Left colon (tissue), 2 donors: ENCODE data around the gene ZNHIT3. TPM values are rescaled to one million over a fixed set of nuclear protein-coding genes. Genes with fewer than 3 reads are reported as not detected.
A peak's percentile ranks its signal among the peaks of the same experiment; 100 is the strongest.
"Not testable (repeated sequence)": the region's sequence is repeated elsewhere in the genome, so short reads cannot be mapped to it uniquely, and the experiment has no call there.

Experiments
- ATAC-seq: fragments of 200-7000 bp; cut with Tn5 transposase; one replicate; pipeline ENCODE4 v1.9.1; 2020; ENCODE audit warnings: mild to moderate bottlenecking, moderate library complexity
- DNase-seq, 2 donors: peaks; one replicate each; pipeline ENCODE4 v3.0.0-alpha.2; 2020
- intact Hi-C, 2 donors: fragments of 100-400 bp; cut with DNase I in 1 of 2; cut with micrococcal nuclease in 1 of 2; formaldehyde crosslinking; loops; one replicate each; pipeline versions ENCODE4 v1.11.2 to v1.14.0; 2022; cut with DNase I, micrococcal nuclease
- total RNA-seq, 2 donors: library from RNA; stranded (reverse); fragmentation: NEBNext Ultra II Directional; extraction: Animal tissue kit (Norgen Biotek cat#: 25700); gene quantifications; one replicate each; pipeline ENCODE4 v1.2.1, GENCODE V29; 2021
- donor health status: DM: no; HTN: no; CAD: no.
- donor health status: DM: yes; HTN: yes; CAD: no.

The ZNHIT3 gene
- total RNA-seq, 2 donors from 2014 or later, result 23.8 to 25.7 TPM

- intact Hi-C loops, result loop anchor here in 1 of 2 donors (10.0 kb wide), 1 partner anchor 517 kb away; no protein-coding TSS in a partner anchor
- no peak for ATAC-seq
- no peak for DNase-seq
Measured at GRCh38 chr17:36481829-36482228, 4.7 kb upstream of the ZNHIT3 start.

DNA sequence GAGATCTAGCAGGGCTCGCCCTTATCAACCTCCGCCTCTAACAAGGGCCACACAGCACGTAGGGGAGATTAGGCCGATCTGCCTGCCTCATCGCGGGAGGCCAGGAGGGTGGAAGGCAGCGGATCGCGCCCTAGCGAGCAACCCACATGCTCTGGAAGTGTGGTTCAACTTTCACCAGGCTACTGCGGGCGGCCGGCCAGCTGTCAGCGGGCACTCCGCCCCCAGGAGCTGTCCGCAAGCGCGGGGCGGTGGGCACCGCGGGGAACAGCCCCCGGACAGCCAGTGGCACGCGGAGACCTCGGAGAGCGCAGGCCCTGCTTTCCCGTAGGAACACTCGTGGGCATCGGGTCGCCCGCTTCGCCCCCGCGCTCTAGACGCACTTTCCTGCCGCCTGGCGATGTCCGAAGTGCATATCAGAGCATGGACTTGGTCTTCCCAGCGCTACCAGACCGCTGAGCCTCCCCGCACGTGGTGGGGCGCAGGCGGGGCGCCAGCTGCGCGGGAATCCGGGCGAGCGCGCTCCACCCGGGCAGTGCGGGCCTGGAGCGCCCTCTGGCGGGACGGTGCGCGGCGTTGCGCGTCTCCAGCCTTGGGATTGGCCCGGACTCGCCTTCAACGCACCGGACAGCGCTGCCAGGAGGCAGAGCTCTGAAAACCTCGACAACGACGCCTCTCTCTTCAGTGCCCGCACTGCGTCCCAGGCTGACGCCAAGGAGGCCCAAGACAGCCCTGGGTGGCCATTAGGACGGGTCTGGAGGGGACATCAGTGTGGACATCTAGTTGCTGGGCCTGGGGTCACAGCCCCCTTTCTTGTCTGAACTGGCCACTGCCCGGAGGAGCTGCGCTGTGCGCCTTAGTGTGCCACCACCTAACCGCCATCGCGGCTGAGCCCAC, 3.6 kb upstream of the ZNHIT3 start:
- intact Hi-C loops, result loop anchor here in 1 of 2 donors (10.0 kb wide), 1 partner anchor 518 kb away; no protein-coding TSS in a partner anchor
- DNase-seq (peak; percentile 66 to 86), ATAC-seq (peak; percentile 80)

DNA sequence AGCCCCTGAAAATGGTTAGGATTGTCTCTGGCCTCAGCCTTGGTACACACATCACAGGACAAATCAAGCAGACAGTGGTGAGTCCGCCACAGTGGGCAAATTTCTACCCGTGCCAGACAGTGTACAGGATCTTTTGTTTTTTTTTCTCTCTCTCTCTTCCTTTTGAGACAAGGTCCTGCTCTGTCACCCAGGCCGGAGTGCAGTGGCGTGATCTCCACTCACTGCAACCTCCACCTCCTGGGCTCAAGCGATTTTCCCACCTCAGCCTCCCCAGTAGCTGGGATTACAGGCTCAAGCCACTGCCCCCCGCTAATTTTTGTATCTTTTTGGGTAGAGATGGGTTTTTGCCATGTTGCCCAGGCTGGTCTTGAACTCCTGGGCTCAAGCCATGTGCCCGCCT, 2.5 kb upstream of the ZNHIT3 start:
- intact Hi-C loops, result loop anchor here in 1 of 2 donors (10.0 kb wide), 1 partner anchor 519 kb away; no protein-coding TSS in a partner anchor
- not testable (repeated sequence) for ATAC-seq, DNase-seq

- ATAC-seq, result no peak
- intact Hi-C loops, result loop anchor here in 1 of 2 donors (10.0 kb wide), 1 partner anchor 520 kb away; no protein-coding TSS in a partner anchor
- no peak for DNase-seq
Measured at GRCh38 chr17:36485027-36485426, 1.5 kb upstream of the ZNHIT3 start.

- intact Hi-C loops, result loop anchor here in 1 of 2 donors (10.0 kb wide), 1 partner anchor 521 kb away; no protein-coding TSS in a partner anchor
- DNase-seq (no peak), ATAC-seq (no peak)
Measured at GRCh38 chr17:36485805-36486203, 677 bp upstream of the ZNHIT3 start.

- ATAC-seq (no peak), DNase-seq (no peak)
- intact Hi-C loops, result no loop called here
Measured at GRCh38 chr17:36493956-36494355, 7.5 kb downstream of the ZNHIT3 start.

DNA sequence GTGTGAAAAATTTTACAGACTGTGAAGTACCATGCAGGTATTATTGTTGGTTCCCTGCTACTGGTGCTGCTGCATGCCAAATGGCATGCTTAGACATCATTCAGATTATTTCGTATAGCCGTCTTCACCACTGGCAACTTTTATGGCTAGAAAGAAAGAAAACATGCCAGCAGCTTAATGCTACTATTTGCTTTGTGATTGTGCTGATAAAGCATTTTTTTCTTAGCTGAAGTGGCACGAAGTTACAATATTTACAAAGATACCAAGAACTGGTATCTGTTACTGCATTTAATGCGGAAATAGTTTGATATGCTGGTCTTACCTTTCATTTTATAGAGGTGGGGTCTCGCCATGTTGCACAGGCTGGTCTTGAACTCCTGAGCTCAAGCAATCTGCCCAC, 8.2 kb downstream of the ZNHIT3 start:
- intact Hi-C loops, result no loop called here
- ATAC-seq, result no peak

GRCh38 chr17:36495076-36495578, 8.6 kb downstream of the ZNHIT3 start:
- ATAC-seq (no peak), DNase-seq (no peak)
- intact Hi-C loops, result no loop called here

More for the DNA sequence above, 8.2 kb downstream of the ZNHIT3 start:
- DNase-seq, result no peak

DNA sequence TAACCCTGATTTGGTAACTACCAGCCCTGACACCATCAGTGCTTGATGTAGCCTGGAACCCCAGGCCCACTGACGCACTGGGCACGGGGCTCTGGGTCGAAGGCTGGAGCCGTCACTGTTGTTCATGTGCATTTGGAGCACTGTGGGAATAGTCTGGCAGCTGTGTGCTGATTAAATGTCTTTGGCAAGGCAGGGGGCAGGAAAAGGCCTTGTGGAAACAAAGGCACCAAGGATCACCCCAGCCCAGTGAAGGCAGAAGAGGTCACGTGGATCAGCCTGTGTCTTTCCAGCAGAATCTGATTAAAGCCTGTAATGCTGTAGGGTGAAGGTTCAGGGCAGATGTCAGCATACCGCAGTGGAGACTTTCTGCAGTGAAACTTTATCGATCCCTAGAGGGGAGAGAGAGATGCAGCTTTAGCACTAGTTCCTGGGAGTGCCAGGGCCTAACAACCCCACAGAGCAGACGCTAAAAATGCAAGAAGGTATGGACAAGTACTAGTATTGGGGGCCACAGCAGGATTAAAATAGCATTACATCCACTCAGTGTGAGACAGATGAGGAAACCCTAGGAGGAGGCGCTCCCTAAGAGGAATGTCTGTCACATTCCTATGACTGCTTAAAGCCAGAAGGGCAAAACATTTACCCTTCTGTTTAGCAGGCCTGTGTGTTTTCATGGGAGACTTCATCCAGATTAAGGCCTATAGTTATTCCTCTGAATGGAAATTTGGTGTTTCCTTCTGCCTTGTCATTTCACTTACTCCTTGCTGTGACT, 9.7 kb downstream of the ZNHIT3 start:
- intact Hi-C loops, result no loop called here
- ATAC-seq, result no peak
- DNase-seq, result no peak

- intact Hi-C loops, result no loop called here
- ATAC-seq (no peak), DNase-seq (no peak)
Measured at GRCh38 chr17:36498155-36498554, 11.7 kb downstream of the ZNHIT3 start.

- intact Hi-C loops, result no loop called here
- ATAC-seq, result no peak
- no peak for DNase-seq
Measured at GRCh38 chr17:36498560-36499300, 12.2 kb downstream of the ZNHIT3 start.

GRCh38 chr17:36500745-36501225, 14.3 kb downstream of the ZNHIT3 start:
- ATAC-seq, result no peak
- intact Hi-C loops, result no loop called here

DNA sequence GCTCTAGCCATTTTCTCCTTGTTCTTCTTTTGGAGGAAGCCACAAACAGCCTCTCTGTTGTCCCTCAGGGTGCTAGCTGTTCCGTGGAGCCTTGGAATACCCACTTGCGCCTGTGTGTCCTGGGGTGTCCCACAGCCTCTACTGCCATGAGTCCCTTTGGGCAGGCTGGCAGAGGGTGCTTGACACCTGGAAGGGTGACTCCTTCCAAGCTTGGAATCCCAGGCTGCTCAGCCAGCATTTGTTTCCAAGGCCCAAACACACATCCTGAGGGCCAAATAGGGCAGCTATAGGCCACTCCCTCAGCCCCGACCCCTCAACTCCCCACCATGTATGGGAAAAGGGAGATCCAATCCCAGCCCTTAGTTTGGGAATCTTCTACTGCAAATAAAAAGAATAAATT, 14.9 kb downstream of the ZNHIT3 start:
- ATAC-seq, result no peak
- DNase-seq, result no peak
- intact Hi-C loops, result no loop called here

More at GRCh38 chr17:36500745-36501225, 14.3 kb downstream of the ZNHIT3 start:
- no peak for DNase-seq

- no peak for ATAC-seq
- no peak for DNase-seq
- intact Hi-C loops, result no loop called here
Measured at GRCh38 chr17:36501963-36502362, 15.5 kb downstream of the ZNHIT3 start.

DNA sequence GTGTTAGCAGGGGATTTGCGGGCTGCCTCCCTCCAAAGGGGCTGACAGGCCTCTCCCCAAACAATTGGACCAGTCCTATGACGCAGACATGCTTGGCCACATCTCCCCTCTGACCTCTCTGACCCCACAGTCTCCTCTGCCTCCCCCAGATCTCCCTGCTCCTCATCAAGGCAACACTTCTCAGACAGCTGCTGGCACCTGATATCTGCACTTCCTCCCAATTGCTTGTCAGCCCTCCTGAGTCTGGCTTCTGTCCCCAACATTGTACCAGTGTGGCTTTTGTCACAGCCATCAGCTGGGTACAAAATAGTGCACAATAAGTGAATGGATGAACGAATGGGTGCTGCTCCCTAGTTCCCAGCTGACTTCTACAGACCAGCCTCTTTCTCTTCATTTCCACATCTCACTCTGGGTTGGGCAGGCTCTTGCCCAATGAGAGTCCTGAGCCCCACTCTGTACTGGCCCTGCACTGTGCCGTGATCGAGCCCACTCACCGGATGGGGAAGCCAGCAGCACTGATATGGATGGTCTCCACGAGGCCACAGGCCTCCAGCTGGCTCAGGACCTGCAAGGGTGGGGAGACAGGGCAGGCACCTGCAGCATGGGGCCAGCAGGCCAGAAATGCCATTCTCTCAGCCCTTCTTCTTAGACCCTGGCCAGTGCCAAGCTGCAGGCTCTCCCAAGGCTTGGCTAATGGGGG, 17.1 kb downstream of the ZNHIT3 start:
- ATAC-seq, result no peak
- intact Hi-C loops, result no loop called here
- DNase-seq, result no peak

DNA sequence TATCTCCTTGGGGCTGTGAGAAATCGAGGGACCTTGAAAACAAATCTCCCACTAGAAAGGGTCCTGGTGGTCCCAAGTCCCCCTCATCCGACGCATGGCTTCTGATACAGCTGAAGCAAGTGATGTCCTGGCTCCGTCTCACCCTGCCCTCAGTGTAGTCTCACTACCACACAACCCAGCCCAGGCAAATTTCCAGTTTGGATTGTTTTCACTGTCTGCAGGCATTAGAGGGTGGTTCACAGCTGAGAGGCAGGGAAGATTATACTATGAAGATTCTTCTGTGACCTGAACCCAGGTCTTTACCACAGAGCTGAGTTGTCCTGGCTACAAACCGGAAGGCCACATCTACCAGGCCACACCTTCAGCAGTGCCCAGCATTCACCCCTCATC, 17.7 kb downstream of the ZNHIT3 start:
- intact Hi-C loops, result no loop called here
- DNase-seq (no peak), ATAC-seq (no peak)

DNA sequence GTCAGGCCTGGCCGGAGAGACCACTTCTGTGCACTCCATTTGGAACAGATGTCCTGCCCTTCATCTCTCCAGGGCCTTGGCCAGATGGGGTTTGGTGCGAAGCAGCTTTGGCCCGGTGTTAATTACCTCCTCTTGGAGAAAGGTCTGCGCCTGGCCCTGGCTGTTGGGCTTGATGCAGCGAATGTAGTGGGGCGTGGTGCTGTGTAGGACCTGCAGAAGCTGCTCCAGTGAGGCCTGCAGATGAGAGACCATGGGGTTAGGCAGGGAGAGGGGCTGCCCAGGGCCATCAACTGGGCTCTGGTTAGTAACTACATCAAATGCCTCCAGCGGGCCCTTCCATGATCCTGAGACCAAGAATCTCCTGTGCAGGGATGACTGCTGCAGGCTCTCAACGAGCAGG, 18.7 kb downstream of the ZNHIT3 start:
- DNase-seq (no peak), ATAC-seq (no peak)
- intact Hi-C loops, result no loop called here

- DNase-seq (no peak), ATAC-seq (no peak)
- intact Hi-C loops, result no loop called here
Measured at GRCh38 chr17:36506249-36506826, 19.9 kb downstream of the ZNHIT3 start.
